Fibroblast of villous mesenchyme (primary cell): ENCODE measurements around the gene CLK2. TPM values are rescaled to one million over a fixed set of nuclear protein-coding genes. Genes with fewer than 3 reads are reported as not detected.
"Not testable (repeated sequence)": the region's sequence is repeated elsewhere in the genome, so short reads cannot be mapped to it uniquely, and the experiment has no call there.

Source experiments
- DNase-seq: peaks from one replicate; pipeline ENCODE4 v3.0.0-alpha.2; 2010; ENCODE audit warnings: low read depth
- H3K4me3 ChIP-seq: 2 replicates; pipeline ENCODE4 v1.5.1; 2011; ENCODE audit warnings: low read depth, mild to moderate bottlenecking, low read length
- CTCF ChIP-seq: IDR thresholded peaks from 2 replicates; pipeline ENCODE4 v1.5.1; 2012; ENCODE audit warnings: low read depth, mild to moderate bottlenecking, low read length; ENCODE audit not compliant: insufficient read depth
- total RNA-seq: library from RNA; depleted of rRNA; stranded (reverse); fragments of >200 nt; gene quantifications from 2 replicates; pipeline ENCODE4 v1.2.3, GENCODE V29; 2012

CLK2 gene
- total RNA-seq, 1 donor = 21.6 TPM

GRCh38 chr1:155296661-155297060 lies 23.4 kb upstream of the CLK2 start:
- no peak for DNase-seq
- no peak for TF ChIP-seq CTCF
- H3K4me3 ChIP-seq = no peak overlapping the region

- no peak for TF ChIP-seq CTCF
- no peak for DNase-seq
- H3K4me3 ChIP-seq = no peak overlapping the region
Measured at GRCh38 chr1:155295942-155296267, 22.6 kb upstream of the CLK2 start.

GRCh38 chr1:155295183-155295941 lies 22.1 kb upstream of the CLK2 start:
- H3K4me3 ChIP-seq = no peak overlapping the region
- TF ChIP-seq CTCF = no peak
- no peak for DNase-seq

GRCh38 chr1:155294520-155295182 lies 21.3 kb upstream of the CLK2 start:
- no peak for DNase-seq
- no peak for TF ChIP-seq CTCF
- H3K4me3 ChIP-seq = no peak overlapping the region

GRCh38 chr1:155293086-155293749 lies 19.9 kb upstream of the CLK2 start:
- DNase-seq = no peak
- no peak for TF ChIP-seq CTCF
- no peak overlapping the region for H3K4me3 ChIP-seq

- DNase-seq, H3K4me3 ChIP-seq: not testable (repeated sequence)
Measured at GRCh38 chr1:155291006-155291405, 17.7 kb upstream of the CLK2 start.

- no peak overlapping the region for H3K4me3 ChIP-seq
- DNase-seq = no peak
- TF ChIP-seq CTCF = no peak
Measured at GRCh38 chr1:155287987-155288543, 14.8 kb upstream of the CLK2 start.
